Peyer's patch (tissue), 4 donors: ENCODE data around the gene PPOX. TPM values are rescaled to one million over a fixed set of nuclear protein-coding genes. Genes with fewer than 3 reads are reported as not detected.
A peak's percentile ranks its signal among the peaks of the same experiment; 100 is the strongest.

Experiments
- DNase-seq, 3 donors: peaks; one replicate each; pipeline ENCODE4 v3.0.0-alpha.2; 2017 to 2019
- H3K27ac ChIP-seq, 4 donors: fragments of 200-600 bp; sonication (generic); one replicate each; pipeline ENCODE4 v1.5.1; 2016 to 2019
- H3K27me3 ChIP-seq, 2 donors: fragments of 200-600 bp; sonication (generic); one replicate each; pipeline ENCODE4 v1.5.1; 2019
- H3K36me3 ChIP-seq, 3 donors: fragments of 200-600 bp; sonication (generic); one replicate each; pipeline ENCODE4 v1.5.1; 2016 to 2019
- H3K4me1 ChIP-seq, 4 donors: fragments of 200-600 bp; sonication (generic); one replicate each; pipeline ENCODE4 v1.5.1; 2016 to 2019
- H3K4me3 ChIP-seq, 4 donors: fragments of 200-600 bp; sonication (generic); 1 replicate in 3 of 4; 2 replicates in 1 of 4; pipeline ENCODE4 v1.5.1; 2016 to 2019; ENCODE audit warnings: mild to moderate bottlenecking in 1 of 4
- H3K9me3 ChIP-seq, 4 donors: fragments of 200-600 bp; sonication (generic); one replicate each; pipeline ENCODE4 v1.5.1; 2016 to 2019; ENCODE audit warnings: mild to moderate bottlenecking in 1 of 4
- CTCF ChIP-seq, 6 experiments: fragments of 450-650 bp in 4 of 6; fragments of 200-600 bp in 2 of 6; sonication (generic) in 1 of 6; IDR thresholded peaks; one replicate each; pipeline ENCODE4 v1.5.1; 2017 to 2019; ENCODE audit warnings: antibody characterized with exemption in 6 of 6, mild to moderate bottlenecking in 3 of 6, moderate library complexity in 1 of 6
- POLR2A ChIP-seq, 2 donors: fragments of 450-650 bp; IDR thresholded peaks; one replicate each; pipeline ENCODE4 v1.5.1; 2017; ENCODE audit warnings: antibody characterized with exemption in 2 of 2, mild to moderate bottlenecking in 2 of 2, moderate library complexity in 2 of 2
- total RNA-seq, 4 donors: library from RNA; depleted of rRNA; stranded (reverse); fragments of >200 nt; gene quantifications; one replicate each; pipeline ENCODE4 v1.1.0, GENCODE V29; 2016

Gene PPOX
- total RNA-seq, 4 donors from 2014 or later, result 9.5 to 38.0 (median 20.9) TPM

GRCh38 chr1:161157867-161158266 is 8.4 kb upstream of the PPOX start:
- Histone ChIP-seq H3K9me3 (no peaks in the 10 kb centered on the region), H3K27me3 (no peaks in the 10 kb centered on the region), H3K27ac (no peak overlapping the region), H3K36me3 (peaks cover 0 to 26% (median 0%) of the 10 kb centered on the region in 3 donors), H3K4me1 (peaks cover 0 to 44% (median 11%) of the 10 kb centered on the region in 4 donors), H3K4me3 (no peak overlapping the region)
- no peak for DNase-seq
- TF ChIP-seq CTCF (IDR thresholded peaks at IDR 0.05) (no peak), POLR2A (IDR thresholded peaks at IDR 0.05) (no peak)

- TF ChIP-seq CTCF (IDR thresholded peaks at IDR 0.05), result no peak
- TF ChIP-seq POLR2A (IDR thresholded peaks at IDR 0.05), result no peak
- peak overlapping the region in 3 of 4 donors; percentile 66 to 96 (median 85) for H3K4me3 ChIP-seq
- no peak for DNase-seq
Observed at GRCh38 chr1:161158316-161159010, 7.8 kb upstream of the PPOX start.

GRCh38 chr1:161159087-161159912 is 6.9 kb upstream of the PPOX start, which contains the start of gene USP21:
TSS of gene USP21 (plus strand) at chr1:161159500. CDS start at chr1:161160641, 1,141 bp downstream.
- H3K27ac ChIP-seq, result peak within 1 kb of the TSS; percentile 77 to 89 (median 85)
- H3K9me3 ChIP-seq, result no peaks in the 10 kb centered on the region
- H3K4me1 ChIP-seq, result peaks cover 0 to 44% (median 11%) of the 10 kb centered on the region in 4 donors
- peak; percentile 89 to 96 (median 95) for DNase-seq
- no peaks in the 10 kb centered on the region for H3K27me3 ChIP-seq
- peak within 1 kb of the TSS; percentile 66 to 96 (median 90) for H3K4me3 ChIP-seq
- peak; percentile 34 to 60 for TF ChIP-seq POLR2A (IDR thresholded peaks at IDR 0.05)
- peak in 4 of 6 experiments; percentile 31 to 40 (median 36) for TF ChIP-seq CTCF (IDR thresholded peaks at IDR 0.05)
- H3K36me3 ChIP-seq, result peaks cover 0 to 40% (median 0%) of the 10 kb centered on the region in 3 donors

More at GRCh38 chr1:161158316-161159010, 7.8 kb upstream of the PPOX start:
- Histone ChIP-seq H3K9me3 (no peaks in the 10 kb centered on the region), H3K4me1 (peaks cover 0 to 44% (median 11%) of the 10 kb centered on the region in 4 donors), H3K27me3 (no peaks in the 10 kb centered on the region), H3K27ac (peak overlapping the region; percentile 77 to 89 (median 85)), H3K36me3 (peaks cover 0 to 32% (median 0%) of the 10 kb centered on the region in 3 donors)

- H3K27me3 ChIP-seq, result no peaks in the 10 kb centered on the region
- peaks cover 0 to 43% (median 0%) of the 10 kb centered on the region in 3 donors for H3K36me3 ChIP-seq
- no peaks in the 10 kb centered on the region for H3K9me3 ChIP-seq
- H3K4me3 ChIP-seq, result peak overlapping the region; percentile 66 to 96 (median 90)
- TF ChIP-seq POLR2A (IDR thresholded peaks at IDR 0.05), result no peak
- TF ChIP-seq CTCF (IDR thresholded peaks at IDR 0.05), result no peak
- DNase-seq, result no peak
- peaks cover 0 to 41% (median 8%) of the 10 kb centered on the region in 4 donors for H3K4me1 ChIP-seq
- H3K27ac ChIP-seq, result peak overlapping the region; percentile 77 to 89 (median 85)
Observed at GRCh38 chr1:161159913-161160243, 6.3 kb upstream of the PPOX start.

GRCh38 chr1:161160671-161161145 is 5.5 kb upstream of the PPOX start:
- TF ChIP-seq POLR2A (IDR thresholded peaks at IDR 0.05) (no peak), CTCF (IDR thresholded peaks at IDR 0.05) (no peak)
- no peaks in the 10 kb centered on the region for H3K27me3 ChIP-seq
- no peaks in the 10 kb centered on the region for H3K9me3 ChIP-seq
- H3K36me3 ChIP-seq, result peaks cover 0 to 43% (median 0%) of the 10 kb centered on the region in 3 donors
- H3K4me3 ChIP-seq, result no peak overlapping the region
- H3K27ac ChIP-seq, result no peak overlapping the region
- H3K4me1 ChIP-seq, result peaks cover 0 to 44% (median 12%) of the 10 kb centered on the region in 4 donors
- DNase-seq, result no peak
